Measurements from ENCODE around the gene TOP1. TPM values are rescaled to one million over a fixed set of nuclear protein-coding genes. Genes with fewer than 3 reads are reported as not detected.

TOP1 gene
- total and polyA plus RNA-seq, 2 experiments from 2014 or later, result 21.5 to 21.7 TPM

GRCh38 chr20:41072915-41073314, 44.3 kb downstream of the TOP1 start:
- peak overlapping the region; percentile 22 for H3K27ac ChIP-seq
- DNase-seq (ENCODE audit: low read depth in 1 of 2, low spot score in 1 of 2), result no peak
- no peak for TF ChIP-seq CTCF (IDR thresholded peaks at IDR 0.05; ENCODE audit: low read depth, low read length)

GRCh38 chr20:41074441-41074840, 45.8 kb downstream of the TOP1 start:
- H3K9me3 ChIP-seq (ENCODE audit: low read depth), result no peaks in the 10 kb centered on the region
- peaks cover 16% of the 10 kb centered on the region for H3K4me1 ChIP-seq (ENCODE audit: low read depth)
- no peak for TF ChIP-seq CTCF (IDR thresholded peaks at IDR 0.05; ENCODE audit: low read depth, low read length)
- no peak for DNase-seq (ENCODE audit: low read depth in 1 of 2, low spot score in 1 of 2)
- H3K27ac ChIP-seq, result no peak overlapping the region
- no peak overlapping the region for H3K4me3 ChIP-seq
- no peaks in the 10 kb centered on the region for H3K27me3 ChIP-seq
- H3K36me3 ChIP-seq, result peaks cover 16% of the 10 kb centered on the region

More at GRCh38 chr20:41072915-41073314, 44.3 kb downstream of the TOP1 start:
- Histone ChIP-seq H3K9me3 (ENCODE audit: low read depth) (no peaks in the 10 kb centered on the region), H3K27me3 (no peaks in the 10 kb centered on the region), H3K36me3 (peaks cover 8% of the 10 kb centered on the region), H3K4me3 (no peak overlapping the region), H3K4me1 (ENCODE audit: low read depth) (peaks cover 18% of the 10 kb centered on the region)

- H3K36me3 ChIP-seq, result peaks cover 37% of the 10 kb centered on the region
- H3K27ac ChIP-seq, result no peak overlapping the region
- no peak for DNase-seq (ENCODE audit: low read depth in 1 of 2, low spot score in 1 of 2)
These were observed 48.2 kb downstream of the TOP1 start for GRCh38 chr20:41076776-41077175.

GRCh38 chr20:41078329-41078728, 49.7 kb downstream of the TOP1 start:
- TF ChIP-seq CTCF (IDR thresholded peaks at IDR 0.05; ENCODE audit: low read depth, low read length), result peak; percentile 66
- H3K9me3 ChIP-seq (ENCODE audit: low read depth), result no peaks in the 10 kb centered on the region
- no peak overlapping the region for H3K4me3 ChIP-seq
- DNase-seq (ENCODE audit: low read depth in 1 of 2, low spot score in 1 of 2), result peak; percentile 54 to 76
- peak overlapping the region; percentile 1 for H3K27ac ChIP-seq
- peaks cover 5% of the 10 kb centered on the region for H3K4me1 ChIP-seq (ENCODE audit: low read depth)
- H3K27me3 ChIP-seq, result no peaks in the 10 kb centered on the region
- H3K36me3 ChIP-seq, result peaks cover 53% of the 10 kb centered on the region

More at GRCh38 chr20:41076776-41077175, 48.2 kb downstream of the TOP1 start:
- peaks cover 9% of the 10 kb centered on the region for H3K4me1 ChIP-seq (ENCODE audit: low read depth)
- H3K4me3 ChIP-seq, result no peak overlapping the region
- H3K9me3 ChIP-seq (ENCODE audit: low read depth), result no peaks in the 10 kb centered on the region
- no peak for TF ChIP-seq CTCF (IDR thresholded peaks at IDR 0.05; ENCODE audit: low read depth, low read length)
- H3K27me3 ChIP-seq, result no peaks in the 10 kb centered on the region

- no peak overlapping the region for H3K4me3 ChIP-seq
- H3K27ac ChIP-seq, result peak overlapping the region; percentile 1
- peaks cover 5% of the 10 kb centered on the region for H3K4me1 ChIP-seq (ENCODE audit: low read depth)
- no peak for TF ChIP-seq CTCF (IDR thresholded peaks at IDR 0.05; ENCODE audit: low read depth, low read length)
- DNase-seq (ENCODE audit: low read depth in 1 of 2, low spot score in 1 of 2), result no peak
- no peaks in the 10 kb centered on the region for H3K9me3 ChIP-seq (ENCODE audit: low read depth)
- H3K36me3 ChIP-seq, result peaks cover 60% of the 10 kb centered on the region
- H3K27me3 ChIP-seq, result no peaks in the 10 kb centered on the region
These were observed 50.4 kb downstream of the TOP1 start for GRCh38 chr20:41079066-41079465.

GRCh38 chr20:41080866-41081265, 52.2 kb downstream of the TOP1 start:
- Histone ChIP-seq H3K4me1 (ENCODE audit: low read depth) (peaks cover 5% of the 10 kb centered on the region), H3K9me3 (ENCODE audit: low read depth) (no peaks in the 10 kb centered on the region), H3K36me3 (peaks cover 76% of the 10 kb centered on the region), H3K4me3 (no peak overlapping the region), H3K27me3 (no peaks in the 10 kb centered on the region), H3K27ac (no peak overlapping the region)
- no peak for DNase-seq (ENCODE audit: low read depth in 1 of 2, low spot score in 1 of 2)
- TF ChIP-seq CTCF (IDR thresholded peaks at IDR 0.05; ENCODE audit: low read depth, low read length), result no peak

Measured in cardiac muscle cell (in vitro differentiated cells and primary cell).